GM18508 (cell line): ENCODE measurements around the gene IFITM2.
"Not testable (repeated sequence)": the region's sequence is repeated elsewhere in the genome, so short reads cannot be mapped to it uniquely, and the experiment has no call there.

Source experiments
- ATAC-seq: cut with Tn5 transposase; IDR thresholded peaks from one replicate; pipeline ENCODE4 v1.9.1; 2021; ENCODE audit warnings: moderate number of reproducible peaks; ENCODE audit not compliant: insufficient read depth, unreplicated experiment

IFITM2 gene

GRCh38 chr11:280706-281485, 26.7 kb upstream of the IFITM2 start:
- no peak for ATAC-seq

DNA sequence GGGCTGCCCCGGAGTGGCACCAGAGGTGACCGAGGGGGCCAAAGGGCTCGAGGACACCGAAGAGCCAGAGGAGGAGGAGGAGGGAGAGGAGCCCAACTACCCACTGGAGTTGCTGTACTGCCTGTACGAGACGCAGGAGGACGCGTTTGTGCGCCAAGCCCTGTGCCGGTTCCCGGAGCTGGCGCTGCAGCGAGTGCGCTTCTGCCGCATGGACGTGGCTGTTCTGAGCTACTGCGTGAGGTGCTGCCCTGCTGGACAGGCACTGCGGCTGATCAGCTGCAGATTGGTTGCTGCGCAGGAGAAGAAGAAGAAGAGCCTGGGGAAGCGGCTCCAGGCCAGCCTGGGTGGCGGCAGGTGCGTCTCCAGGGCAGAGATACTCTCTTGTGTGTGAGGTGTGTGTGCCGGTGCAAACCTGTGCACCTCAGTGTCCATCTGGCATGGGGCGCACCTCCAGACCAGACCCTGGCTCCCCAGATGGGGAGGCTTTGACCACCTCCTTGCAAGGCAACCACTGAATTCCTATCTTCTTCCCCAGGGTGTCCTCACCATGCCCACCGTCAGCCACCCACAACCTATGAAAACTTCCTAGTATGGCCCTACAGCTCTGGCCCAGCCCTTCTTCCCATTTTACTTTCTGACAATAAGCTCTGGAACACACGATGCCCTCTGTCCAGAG, 26.0 kb upstream of the IFITM2 start:
- ATAC-seq: no peak

- no peak for ATAC-seq
Observed at GRCh38 chr11:282171-282570, 25.4 kb upstream of the IFITM2 start.

- no peak for ATAC-seq
Observed at GRCh38 chr11:282630-283360, 24.8 kb upstream of the IFITM2 start.

DNA sequence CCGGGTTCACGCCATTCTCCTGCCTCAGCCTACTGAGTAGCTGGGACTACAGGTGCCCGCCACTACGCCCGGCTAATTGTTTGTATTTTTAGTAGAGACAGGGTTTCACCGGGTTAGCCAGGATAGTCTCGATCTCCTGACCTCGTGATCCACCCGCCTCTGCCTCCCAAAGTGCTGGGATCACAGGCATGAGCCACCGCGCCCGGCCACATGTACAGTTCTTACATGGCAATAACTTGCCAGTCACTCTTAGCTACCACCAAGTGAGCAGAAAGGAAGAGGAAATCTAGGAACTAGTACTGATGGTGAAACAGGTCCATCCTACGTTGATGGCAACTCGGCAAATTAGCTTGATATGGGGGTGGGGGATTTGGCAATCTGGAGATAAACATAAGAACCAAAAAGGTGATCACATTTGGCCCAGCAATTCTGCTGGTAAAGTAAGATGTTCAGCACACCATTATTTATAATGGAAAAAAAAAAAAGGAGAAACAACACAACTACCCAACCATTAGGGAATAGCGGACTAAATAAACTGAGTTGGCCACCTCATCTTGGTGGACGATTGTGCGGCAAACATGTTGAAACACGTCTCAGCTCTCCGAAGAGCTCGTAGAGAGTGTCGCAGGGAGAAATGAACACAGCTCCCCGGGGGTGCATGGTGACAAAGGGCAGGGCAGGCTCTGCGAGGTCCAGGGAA, 24.1 kb upstream of the IFITM2 start:
- ATAC-seq: no peak

DNA sequence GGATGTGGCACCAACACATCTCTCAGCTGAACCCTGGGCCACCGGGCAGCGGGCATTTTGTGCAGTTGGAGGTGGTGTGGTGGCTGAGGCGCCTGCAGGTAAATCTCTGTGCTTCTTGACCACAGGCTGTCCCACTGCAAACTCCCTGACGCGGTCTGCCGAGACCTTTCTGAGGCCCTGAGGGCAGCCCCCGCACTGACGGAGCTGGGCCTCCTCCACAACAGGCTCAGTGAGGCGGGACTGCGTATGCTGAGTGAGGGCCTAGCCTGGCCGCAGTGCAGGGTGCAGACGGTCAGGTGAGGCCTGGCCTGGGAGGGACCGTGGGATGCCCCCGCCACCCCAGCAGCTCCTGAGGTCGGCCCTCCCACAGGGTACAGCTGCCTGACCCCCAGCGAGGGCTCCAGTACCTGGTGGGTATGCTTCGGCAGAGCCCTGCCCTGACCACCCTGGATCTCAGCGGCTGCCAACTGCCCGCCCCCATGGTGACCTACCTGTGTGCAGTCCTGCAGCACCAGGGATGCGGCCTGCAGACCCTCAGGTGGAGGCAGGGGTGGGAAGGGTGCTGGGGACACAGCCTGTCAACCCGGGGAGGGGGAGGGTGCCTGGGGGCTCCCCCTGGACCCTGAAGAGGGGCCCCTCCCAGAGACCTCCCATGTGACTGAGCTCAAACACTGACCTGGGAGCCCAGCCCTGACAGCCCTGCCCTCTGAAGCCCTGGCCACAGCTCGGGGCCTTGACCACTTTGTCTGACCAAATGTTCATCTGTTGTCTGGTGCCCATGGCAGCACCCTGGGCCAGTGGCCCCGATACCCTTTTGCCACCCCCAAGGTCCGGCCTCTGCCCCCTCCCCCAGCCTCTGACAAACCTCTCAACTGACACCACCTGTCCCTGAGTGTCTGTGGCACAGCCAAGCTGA, 23.3 kb upstream of the IFITM2 start:
- no peak for ATAC-seq

DNA sequence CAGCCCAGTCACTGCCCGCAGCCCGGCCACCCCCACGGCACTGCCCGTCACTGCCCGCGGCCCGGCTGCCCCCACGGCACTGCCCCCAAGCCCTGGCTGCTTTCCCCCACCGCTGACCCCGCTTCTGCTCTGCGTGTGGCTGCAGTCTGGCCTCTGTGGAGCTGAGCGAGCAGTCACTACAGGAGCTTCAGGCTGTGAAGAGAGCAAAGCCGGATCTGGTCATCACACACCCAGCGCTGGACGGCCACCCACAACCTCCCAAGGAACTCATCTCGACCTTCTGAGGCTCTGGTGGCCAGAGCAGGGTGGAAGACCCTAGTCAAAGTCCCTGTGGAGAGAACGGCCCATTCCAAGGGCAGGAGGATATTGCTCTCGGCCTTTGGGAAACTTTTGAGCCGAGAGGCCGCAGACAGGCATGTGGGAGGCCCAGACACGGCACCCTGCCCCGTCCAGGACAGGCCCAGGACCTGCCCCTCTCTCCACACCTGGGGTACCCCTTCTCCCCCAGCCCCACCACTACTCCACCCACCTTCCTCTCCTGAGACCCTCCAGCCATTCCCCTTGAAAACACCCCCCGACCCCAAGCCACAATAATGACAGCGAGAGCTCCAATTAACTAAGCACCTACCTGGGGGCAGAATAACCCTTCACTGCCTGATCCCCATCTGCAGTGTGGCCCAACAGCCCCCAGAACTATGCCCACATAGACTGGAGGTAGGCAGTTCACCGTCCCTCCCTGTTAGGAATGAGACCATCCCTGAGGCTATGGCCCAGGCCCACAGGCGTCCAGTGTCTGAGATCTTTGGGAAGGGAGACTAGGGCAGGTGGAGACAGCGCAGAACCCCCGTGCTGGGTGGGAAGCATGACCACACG, 22.4 kb upstream of the IFITM2 start:
- ATAC-seq: no peak

GRCh38 chr11:285894-286220, 21.8 kb upstream of the IFITM2 start:
- no peak for ATAC-seq

DNA sequence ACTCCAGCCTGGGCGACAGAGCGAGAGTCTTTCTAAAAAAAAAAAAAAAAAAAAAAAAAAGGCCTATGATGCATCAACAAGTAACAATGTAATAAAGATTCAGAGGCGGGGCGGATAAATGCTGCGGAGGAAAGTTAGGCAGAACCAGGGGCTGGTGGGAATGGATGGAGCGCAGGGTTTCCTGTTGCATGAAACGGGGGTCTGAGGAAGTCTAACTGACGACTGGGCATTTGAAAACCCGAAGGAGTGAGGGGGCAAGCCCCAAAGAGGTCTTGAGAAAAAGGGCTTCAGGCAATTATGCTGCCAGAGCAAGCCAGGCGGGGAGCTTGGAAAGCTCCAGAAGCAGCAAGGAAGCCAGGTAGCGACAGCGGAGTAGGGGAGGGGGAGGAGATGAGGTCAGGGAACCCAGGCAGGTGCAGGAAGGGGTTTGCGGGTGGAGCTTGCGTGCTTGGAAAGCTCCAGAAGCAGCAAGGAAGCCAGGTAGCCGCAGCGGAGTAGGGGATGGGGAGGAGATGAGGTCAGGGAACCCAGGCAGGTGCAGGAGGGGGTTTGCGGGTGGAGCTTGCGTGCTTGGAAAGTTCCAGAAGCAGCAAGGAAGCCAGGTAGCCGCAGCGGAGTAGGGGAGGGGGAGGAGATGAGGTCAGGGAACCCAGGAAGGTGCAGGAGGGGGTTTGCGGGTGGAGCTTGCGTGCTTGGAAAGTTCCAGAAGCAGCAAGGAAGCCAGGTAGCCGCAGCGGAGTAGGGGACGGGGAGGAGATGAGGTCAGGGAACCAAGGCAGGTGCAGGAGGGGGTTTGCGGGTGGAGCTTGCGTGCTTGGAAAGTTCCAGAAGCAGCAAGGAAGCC, 20.4 kb upstream of the IFITM2 start:
- not testable (repeated sequence) for ATAC-seq

DNA sequence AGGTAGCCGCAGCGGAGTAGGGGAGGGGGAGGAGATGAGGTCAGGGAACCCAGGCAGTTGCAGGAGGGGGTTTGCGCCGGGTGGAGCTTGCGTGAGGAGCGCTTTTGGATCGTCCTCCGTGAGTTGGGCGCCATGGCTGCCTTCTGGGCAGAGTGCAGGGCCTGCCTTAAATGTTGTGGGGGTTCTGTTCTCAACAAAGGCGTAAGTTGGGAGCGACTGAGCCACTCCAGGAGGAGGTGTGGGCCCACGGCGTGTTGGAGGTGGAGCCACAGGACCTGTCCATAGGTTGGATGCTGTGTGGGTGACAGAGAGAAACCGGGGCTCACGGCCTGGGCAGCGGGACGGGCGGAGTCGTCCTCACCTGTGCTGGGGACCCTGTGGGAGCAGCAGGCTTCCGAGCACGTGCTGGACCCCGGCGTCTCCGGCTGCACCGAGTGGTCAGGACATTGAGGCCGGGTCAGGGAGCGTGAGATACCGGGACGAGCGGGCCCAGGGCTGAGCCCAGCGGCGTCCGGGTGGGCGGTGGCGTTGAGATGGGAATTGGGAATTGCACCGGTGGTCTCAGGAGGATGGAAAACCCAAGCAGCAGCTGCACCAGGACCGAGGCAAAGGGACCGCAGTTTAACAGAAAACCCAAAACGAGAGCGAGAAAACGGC, 19.7 kb upstream of the IFITM2 start:
- no peak for ATAC-seq

DNA sequence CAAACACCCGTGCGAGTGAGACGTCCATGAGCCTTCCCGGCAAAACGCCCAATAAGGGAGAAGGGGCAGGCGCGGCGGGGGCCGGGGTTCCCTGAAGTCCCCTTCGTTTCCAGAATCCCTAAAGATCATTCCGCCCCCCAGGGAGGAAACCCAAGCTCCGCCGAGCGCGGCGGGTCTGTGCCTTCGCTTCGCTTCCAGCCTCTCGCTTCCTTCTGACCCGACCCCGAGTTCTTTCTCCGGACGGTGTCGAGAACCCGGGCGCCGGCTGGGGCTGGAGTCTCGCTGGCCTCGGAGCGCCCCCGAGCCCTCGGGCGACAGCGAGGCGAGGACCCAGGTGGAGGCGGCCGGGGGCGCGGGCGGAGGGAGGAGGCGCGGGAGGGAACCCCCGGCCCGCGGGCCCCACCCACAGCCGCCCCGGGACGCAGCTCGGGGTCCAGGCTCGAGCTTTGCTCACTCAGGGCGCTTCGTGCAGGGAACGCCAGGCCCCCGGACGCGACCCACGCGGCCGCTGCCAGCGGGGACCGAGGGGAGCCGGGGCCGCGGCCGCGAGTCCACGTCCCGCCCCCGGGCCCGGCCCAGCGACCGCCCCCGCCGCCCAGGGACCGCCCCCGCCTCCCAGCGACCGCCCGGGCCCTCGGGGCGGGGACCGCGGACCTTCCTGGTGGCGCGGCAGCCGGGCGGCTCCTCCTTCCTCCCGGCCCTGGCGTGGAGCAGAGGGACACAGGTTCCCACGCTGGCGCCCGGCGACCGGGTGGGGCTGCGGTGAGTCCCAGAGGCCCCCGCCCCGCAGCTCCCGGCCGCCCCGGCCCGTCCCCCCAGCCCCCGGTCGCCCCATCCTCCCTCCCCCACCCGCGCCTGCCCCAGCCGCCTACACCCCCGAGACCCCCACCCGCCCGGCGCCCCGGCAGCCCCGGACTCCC, 18.9 kb upstream of the IFITM2 start, which contains the start of gene PGGHG:
TSS of gene PGGHG (plus strand) at position 649 of the 920 bp plus-strand sequence. CDS start 691 bp downstream, outside the sequence.
- no peak for ATAC-seq

- no peak for ATAC-seq
Observed at GRCh38 chr11:289398-289711, 18.3 kb upstream of the IFITM2 start.

- ATAC-seq: no peak
Observed at GRCh38 chr11:289712-290620, 17.6 kb upstream of the IFITM2 start.

DNA sequence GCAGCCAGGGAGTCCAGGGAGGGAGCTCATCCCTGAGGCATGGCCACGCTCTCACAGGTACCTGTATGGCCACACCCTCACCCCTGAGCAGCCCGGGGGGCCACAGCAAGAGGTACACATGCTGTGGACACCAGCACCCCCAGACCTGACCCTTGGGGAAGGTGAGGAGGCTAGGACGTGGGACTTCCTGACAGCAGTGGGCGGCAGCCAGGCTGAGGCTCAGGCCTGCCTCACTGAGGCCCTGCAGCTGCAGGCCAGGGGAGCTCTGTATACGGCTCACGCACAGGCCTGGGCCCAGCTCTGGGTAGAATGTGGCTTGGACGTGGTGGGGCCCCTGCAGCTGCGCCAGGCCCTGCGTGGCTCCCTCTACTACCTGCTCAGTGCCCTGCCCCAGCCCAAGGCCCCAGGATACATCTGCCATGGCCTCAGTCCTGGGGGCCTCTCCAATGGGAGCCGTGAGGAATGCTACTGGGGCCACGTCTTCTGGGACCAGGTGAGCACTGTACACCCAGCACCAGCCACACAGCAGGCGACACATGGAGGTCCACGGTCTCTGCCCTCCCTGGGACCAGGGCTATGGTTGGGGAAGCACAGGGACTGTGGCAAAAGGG, 16.9 kb upstream of the IFITM2 start:
- no peak for ATAC-seq
